IPS-15b (cell line): ENCODE results near the gene PCDHGA9.
"Not testable (repeated sequence)": the region's sequence is repeated elsewhere in the genome, so short reads cannot be mapped to it uniquely, and the experiment has no call there.

Experiments
- H3K27me3 ChIP-seq: one replicate; pipeline ENCODE4 v1.6.1; 2013; ENCODE audit warnings: low read length; ENCODE audit not compliant: control insufficient read depth, insufficient read depth
- H3K36me3 ChIP-seq: one replicate; pipeline ENCODE4 v1.6.1; 2013; ENCODE audit warnings: low read length; ENCODE audit not compliant: control insufficient read depth, insufficient read depth
- H3K4me1 ChIP-seq: one replicate; pipeline ENCODE4 v1.6.1; 2013; ENCODE audit warnings: mild to moderate bottlenecking, low read length; ENCODE audit not compliant: control insufficient read depth, insufficient read depth
- H3K4me3 ChIP-seq: one replicate; pipeline ENCODE4 v1.5.1; 2013; ENCODE audit warnings: low read depth, low read length
- H3K9ac ChIP-seq: one replicate; pipeline ENCODE4 v1.6.1; 2013; ENCODE audit warnings: low read depth, mild to moderate bottlenecking, low read length
- H3K9me3 ChIP-seq: one replicate; pipeline ENCODE4 v1.6.1; 2013; ENCODE audit warnings: mild to moderate bottlenecking, low read length; ENCODE audit not compliant: control insufficient read depth, insufficient read depth

PCDHGA9 gene

DNA sequence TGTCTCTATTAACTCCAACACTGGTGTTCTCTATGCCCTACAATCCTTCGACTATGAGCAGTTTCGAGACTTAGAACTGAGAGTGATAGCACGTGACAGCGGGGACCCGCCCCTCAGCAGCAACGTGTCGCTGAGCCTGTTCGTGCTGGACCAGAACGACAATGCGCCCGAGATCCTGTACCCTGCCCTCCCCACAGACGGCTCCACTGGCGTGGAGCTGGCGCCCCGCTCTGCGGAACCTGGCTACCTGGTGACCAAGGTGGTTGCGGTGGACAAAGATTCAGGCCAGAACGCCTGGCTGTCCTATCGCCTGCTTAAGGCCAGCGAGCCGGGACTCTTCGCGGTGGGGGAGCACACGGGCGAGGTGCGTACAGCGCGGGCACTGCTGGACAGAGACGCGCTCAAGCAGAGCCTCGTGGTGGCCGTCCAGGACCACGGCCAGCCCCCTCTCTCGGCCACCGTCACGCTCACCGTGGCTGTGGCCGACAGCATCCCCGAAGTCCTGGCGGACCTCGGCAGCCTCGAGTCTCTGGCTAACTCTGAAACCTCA, 20.2 kb downstream of the PCDHGA9 start:
- Histone ChIP-seq H3K9me3 (peaks cover 11% of the 10 kb centered on the region), H3K36me3 (peaks cover 4% of the 10 kb centered on the region), H3K27me3 (peaks cover 17% of the 10 kb centered on the region), H3K4me3 (no peak overlapping the region), H3K9ac (no peak overlapping the region), H3K4me1 (no peaks in the 10 kb centered on the region)

DNA sequence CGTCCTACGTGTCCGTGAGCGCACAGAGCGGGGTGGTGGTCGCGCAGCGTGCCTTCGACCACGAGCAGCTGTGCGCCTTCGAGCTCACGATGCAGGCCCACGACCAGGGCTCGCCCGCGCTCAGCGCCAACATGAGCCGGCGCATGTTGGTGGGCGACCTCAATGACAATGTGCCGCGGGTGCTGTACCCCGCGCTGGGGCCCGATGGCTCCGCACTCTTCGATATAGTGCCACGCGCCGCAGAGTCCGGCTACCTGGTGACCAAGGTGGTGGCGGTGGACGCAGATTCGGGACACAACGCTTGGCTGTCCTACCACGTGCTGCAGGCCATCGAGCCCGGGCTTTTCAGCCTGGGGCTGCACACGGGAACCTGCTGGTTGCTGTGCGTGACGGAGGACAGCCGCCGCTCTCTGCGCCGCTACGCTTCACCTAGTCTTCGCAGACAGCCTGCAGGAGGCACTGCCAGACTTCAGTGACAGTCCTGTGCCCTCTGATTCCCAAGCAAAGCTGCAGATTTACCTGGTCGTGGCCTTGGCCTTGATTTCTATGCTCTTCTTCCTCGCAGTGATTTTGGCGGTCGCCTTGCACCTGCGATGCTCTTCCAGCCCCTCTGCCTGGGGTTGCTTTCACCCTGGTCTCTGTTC, 25.3 kb downstream of the PCDHGA9 start:
- no peaks in the 10 kb centered on the region for H3K27me3 ChIP-seq
- H3K4me1 ChIP-seq = no peaks in the 10 kb centered on the region
- peaks cover 6% of the 10 kb centered on the region for H3K36me3 ChIP-seq
- no peak overlapping the region for H3K9ac ChIP-seq
- no peak overlapping the region for H3K4me3 ChIP-seq
- peaks cover 17% of the 10 kb centered on the region for H3K9me3 ChIP-seq

DNA sequence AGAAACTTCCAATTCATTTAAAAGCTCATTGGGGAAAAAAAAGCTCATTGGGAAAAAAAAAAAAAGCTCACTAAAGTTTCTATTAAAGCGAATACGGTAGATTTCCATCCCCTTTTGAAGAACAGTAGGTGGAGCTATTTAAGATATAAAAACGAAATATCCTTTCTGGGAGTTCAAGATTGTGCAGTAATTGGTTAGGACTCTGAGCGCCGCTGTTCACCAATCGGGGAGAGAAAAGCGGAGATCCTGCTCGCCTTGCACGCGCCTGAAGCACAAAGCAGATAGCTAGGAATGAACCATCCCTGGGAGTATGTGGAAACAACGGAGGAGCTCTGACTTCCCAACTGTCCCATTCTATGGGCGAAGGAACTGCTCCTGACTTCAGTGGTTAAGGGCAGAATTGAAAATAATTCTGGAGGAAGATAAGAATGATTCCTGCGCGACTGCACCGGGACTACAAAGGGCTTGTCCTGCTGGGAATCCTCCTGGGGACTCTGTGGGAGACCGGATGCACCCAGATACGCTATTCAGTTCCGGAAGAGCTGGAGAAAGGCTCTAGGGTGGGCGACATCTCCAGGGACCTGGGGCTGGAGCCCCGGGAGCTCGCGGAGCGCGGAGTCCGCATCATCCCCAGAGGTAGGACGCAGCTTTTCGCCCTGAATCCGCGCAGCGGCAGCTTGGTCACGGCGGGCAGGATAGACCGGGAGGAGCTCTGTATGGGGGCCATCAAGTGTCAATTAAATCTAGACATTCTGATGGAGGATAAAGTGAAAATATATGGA, 27.9 kb downstream of the PCDHGA9 start, which contains the start of gene PCDHGA12:
PCDHGA12 (plus strand) TSS at position 176 of the 782 bp plus-strand sequence; CDS start at position 429, 253 bp downstream.
- H3K4me3 ChIP-seq = no peak within 1 kb of the TSS
- H3K36me3 ChIP-seq = peaks cover 6% of the 10 kb centered on the region
- H3K9me3 ChIP-seq = peaks cover 21% of the 10 kb centered on the region
- H3K9ac ChIP-seq = no peak within 1 kb of the TSS
- no peaks in the 10 kb centered on the region for H3K27me3 ChIP-seq
- H3K4me1 ChIP-seq = no peaks in the 10 kb centered on the region

DNA sequence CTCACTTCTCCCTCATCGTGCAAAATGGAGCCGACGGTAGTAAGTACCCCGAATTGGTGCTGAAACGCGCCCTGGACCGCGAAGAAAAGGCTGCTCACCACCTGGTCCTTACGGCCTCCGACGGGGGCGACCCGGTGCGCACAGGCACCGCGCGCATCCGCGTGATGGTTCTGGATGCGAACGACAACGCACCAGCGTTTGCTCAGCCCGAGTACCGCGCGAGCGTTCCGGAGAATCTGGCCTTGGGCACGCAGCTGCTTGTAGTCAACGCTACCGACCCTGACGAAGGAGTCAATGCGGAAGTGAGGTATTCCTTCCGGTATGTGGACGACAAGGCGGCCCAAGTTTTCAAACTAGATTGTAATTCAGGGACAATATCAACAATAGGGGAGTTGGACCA, 28.7 kb downstream of the PCDHGA9 start:
- no peak overlapping the region for H3K4me3 ChIP-seq
- no peaks in the 10 kb centered on the region for H3K4me1 ChIP-seq
- peaks cover 21% of the 10 kb centered on the region for H3K9me3 ChIP-seq
- no peaks in the 10 kb centered on the region for H3K27me3 ChIP-seq
- peaks cover 6% of the 10 kb centered on the region for H3K36me3 ChIP-seq
- no peak overlapping the region for H3K9ac ChIP-seq

DNA sequence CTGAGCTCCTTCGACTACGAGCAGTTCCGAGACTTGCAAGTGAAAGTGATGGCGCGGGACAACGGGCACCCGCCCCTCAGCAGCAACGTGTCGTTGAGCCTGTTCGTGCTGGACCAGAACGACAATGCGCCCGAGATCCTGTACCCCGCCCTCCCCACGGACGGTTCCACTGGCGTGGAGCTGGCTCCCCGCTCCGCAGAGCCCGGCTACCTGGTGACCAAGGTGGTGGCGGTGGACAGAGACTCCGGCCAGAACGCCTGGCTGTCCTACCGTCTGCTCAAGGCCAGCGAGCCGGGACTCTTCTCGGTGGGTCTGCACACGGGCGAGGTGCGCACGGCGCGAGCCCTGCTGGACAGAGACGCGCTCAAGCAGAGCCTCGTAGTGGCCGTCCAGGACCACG, 29.7 kb downstream of the PCDHGA9 start:
- H3K9me3 ChIP-seq = peaks cover 15% of the 10 kb centered on the region
- H3K4me3 ChIP-seq, H3K4me1 ChIP-seq, H3K27me3 ChIP-seq, H3K36me3 ChIP-seq, H3K9ac ChIP-seq: not testable (repeated sequence)

DNA sequence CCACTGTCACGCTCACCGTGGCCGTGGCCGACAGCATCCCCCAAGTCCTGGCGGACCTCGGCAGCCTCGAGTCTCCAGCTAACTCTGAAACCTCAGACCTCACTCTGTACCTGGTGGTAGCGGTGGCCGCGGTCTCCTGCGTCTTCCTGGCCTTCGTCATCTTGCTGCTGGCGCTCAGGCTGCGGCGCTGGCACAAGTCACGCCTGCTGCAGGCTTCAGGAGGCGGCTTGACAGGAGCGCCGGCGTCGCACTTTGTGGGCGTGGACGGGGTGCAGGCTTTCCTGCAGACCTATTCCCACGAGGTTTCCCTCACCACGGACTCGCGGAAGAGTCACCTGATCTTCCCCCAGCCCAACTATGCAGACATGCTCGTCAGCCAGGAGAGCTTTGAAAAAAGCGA, 30.1 kb downstream of the PCDHGA9 start:
- not testable (repeated sequence) for H3K9ac ChIP-seq, H3K4me1 ChIP-seq, H3K4me3 ChIP-seq, H3K36me3 ChIP-seq, H3K27me3 ChIP-seq
- peaks cover 15% of the 10 kb centered on the region for H3K9me3 ChIP-seq

DNA sequence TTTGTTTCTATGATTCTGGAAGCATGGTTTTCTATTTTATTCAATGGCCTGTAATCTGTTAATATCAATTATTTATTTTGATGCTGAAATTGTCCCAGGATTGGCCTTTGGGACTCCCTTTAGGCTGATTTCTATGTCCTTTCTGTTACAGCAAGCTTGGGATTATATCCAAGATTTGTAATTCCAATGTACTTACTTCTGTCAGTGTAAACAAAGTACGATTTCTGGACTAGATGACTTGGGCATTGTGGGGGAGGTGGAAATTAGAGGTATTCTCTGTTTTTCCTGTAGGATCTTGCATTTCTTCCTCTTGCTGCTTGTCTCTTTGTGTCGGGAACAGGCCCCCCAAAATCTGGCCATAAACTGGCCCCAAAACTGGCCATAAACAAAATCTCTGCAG, 31.4 kb downstream of the PCDHGA9 start:
- Histone ChIP-seq H3K4me3 (no peak overlapping the region), H3K27me3 (no peaks in the 10 kb centered on the region), H3K4me1 (no peaks in the 10 kb centered on the region), H3K9me3 (peaks cover 15% of the 10 kb centered on the region), H3K9ac (no peak overlapping the region), H3K36me3 (no peaks in the 10 kb centered on the region)

DNA sequence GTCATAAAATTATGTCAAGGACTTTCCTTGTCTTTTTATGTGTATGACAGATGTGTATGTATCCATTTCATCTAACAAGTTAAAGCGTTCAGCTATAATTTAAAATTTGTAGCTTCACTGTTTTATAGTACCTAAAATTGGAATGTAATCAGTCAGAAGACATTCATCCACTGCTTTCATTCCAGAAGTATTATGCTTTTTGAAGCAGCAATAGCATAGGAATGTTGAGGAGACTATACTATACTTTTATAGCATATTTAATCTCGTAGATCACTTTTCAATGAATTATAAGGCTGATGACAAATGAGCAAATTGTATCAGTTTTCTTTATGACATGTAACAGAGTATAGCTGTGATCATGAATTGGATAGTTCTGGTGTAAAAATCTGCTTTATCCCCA, 34.6 kb downstream of the PCDHGA9 start:
- Histone ChIP-seq H3K4me1 (no peaks in the 10 kb centered on the region), H3K27me3 (no peaks in the 10 kb centered on the region), H3K4me3 (no peak overlapping the region), H3K9ac (no peak overlapping the region), H3K9me3 (peaks cover 4% of the 10 kb centered on the region), H3K36me3 (no peaks in the 10 kb centered on the region)

DNA sequence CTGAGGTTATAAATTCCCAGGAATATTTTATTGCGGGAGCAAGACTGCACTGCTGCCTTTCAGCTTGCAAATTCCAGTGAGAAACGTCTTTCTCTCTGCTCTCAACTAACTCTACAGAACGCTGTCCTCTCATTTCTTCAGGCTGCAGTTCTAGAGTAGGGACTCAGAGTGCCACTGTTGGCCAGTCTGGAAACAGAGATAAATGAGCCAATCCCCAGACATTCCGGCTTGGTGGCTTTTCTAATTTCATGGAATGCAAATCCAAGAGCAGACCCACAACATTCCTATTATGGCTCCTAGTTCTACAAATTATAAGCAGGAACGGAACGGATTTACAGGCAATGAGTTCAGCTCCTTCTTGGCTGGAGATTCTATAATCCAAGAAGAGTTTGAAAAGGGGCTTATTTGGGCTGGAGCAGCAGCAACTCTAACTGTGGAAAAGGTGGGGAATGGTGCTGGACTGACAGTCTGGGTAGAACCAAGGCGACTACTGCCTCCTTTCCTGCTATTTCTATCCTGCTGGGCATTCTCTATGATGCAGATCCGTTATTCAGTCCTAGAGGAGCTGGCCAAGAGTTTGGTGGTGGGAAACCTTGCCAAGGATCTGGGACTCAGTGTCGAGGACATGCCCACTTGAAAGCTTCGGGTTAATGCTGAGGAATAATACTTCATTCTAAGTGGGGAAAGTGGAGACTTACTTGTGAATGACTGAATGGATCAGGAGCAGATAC, 37.0 kb downstream of the PCDHGA9 start:
- no peaks in the 10 kb centered on the region for H3K27me3 ChIP-seq
- H3K36me3 ChIP-seq = no peaks in the 10 kb centered on the region
- peaks cover under 1% of the 10 kb centered on the region for H3K9me3 ChIP-seq
- H3K4me3 ChIP-seq = no peak overlapping the region
- no peak overlapping the region for H3K9ac ChIP-seq
- H3K4me1 ChIP-seq = no peaks in the 10 kb centered on the region

DNA sequence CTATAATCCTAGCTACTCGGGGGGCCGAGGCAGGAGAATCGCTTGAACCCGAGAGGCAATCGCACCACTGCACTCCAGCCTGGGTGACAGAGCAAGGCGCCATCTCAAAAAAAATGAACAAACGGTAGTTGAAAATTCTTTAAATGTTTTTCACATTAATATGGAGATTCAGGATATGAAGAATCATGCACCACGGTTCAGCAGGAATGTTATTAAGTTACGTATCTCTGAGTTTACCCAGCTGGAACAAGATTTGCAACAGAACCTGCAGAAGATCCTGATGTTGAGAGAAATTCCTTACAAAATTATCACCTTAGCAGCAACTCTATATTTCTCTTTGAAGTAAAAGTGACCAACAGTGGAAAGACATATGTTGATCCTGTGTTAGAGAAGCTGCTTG, 37.8 kb downstream of the PCDHGA9 start:
- no peaks in the 10 kb centered on the region for H3K36me3 ChIP-seq
- H3K4me3 ChIP-seq = no peak overlapping the region
- no peaks in the 10 kb centered on the region for H3K9me3 ChIP-seq
- H3K4me1 ChIP-seq = no peaks in the 10 kb centered on the region
- no peak overlapping the region for H3K9ac ChIP-seq
- H3K27me3 ChIP-seq = no peaks in the 10 kb centered on the region

DNA sequence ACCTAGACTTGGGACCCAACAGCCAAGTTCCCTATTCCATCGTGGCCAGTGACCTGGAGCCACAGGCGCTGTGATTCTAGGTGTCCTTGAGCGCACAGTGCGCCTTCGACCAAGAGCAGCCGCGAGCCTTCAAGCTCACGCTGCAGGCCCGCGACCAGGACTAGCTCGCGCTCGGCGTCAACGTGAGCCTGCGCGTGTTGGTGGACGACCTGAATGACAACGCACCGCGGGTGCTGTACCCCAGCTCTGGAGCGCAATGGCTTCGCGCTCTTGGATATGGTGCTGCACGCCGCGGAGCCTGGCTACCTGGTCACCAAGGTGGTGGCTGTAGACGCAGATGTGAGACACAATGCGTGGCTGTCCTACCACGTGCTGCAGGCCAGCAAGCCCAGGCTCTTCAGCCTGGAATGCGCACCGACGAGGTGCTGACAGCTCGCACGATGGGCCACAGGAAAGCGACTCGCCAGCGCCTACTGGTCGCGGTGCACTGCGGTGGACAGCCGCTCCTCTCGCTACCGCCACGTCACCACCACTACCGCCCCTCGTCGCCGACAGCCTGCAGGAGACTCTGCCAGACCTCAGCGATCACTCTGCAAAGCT, 39.1 kb downstream of the PCDHGA9 start:
- H3K4me3 ChIP-seq = no peak overlapping the region
- H3K36me3 ChIP-seq = no peaks in the 10 kb centered on the region
- H3K9me3 ChIP-seq = no peaks in the 10 kb centered on the region
- H3K4me1 ChIP-seq = no peaks in the 10 kb centered on the region
- H3K9ac ChIP-seq = no peak overlapping the region
- H3K27me3 ChIP-seq = no peaks in the 10 kb centered on the region
